GM19035 (cell line): ENCODE results near the gene IDUA.
"Not testable (repeated sequence)": the region's sequence is repeated elsewhere in the genome, so short reads cannot be mapped to it uniquely, and the experiment has no call there.

ENCODE experiments used
- ATAC-seq: cut with Tn5 transposase; IDR thresholded peaks from one replicate; pipeline ENCODE4 v1.9.1; 2021; ENCODE audit not compliant: unreplicated experiment

IDUA gene

DNA sequence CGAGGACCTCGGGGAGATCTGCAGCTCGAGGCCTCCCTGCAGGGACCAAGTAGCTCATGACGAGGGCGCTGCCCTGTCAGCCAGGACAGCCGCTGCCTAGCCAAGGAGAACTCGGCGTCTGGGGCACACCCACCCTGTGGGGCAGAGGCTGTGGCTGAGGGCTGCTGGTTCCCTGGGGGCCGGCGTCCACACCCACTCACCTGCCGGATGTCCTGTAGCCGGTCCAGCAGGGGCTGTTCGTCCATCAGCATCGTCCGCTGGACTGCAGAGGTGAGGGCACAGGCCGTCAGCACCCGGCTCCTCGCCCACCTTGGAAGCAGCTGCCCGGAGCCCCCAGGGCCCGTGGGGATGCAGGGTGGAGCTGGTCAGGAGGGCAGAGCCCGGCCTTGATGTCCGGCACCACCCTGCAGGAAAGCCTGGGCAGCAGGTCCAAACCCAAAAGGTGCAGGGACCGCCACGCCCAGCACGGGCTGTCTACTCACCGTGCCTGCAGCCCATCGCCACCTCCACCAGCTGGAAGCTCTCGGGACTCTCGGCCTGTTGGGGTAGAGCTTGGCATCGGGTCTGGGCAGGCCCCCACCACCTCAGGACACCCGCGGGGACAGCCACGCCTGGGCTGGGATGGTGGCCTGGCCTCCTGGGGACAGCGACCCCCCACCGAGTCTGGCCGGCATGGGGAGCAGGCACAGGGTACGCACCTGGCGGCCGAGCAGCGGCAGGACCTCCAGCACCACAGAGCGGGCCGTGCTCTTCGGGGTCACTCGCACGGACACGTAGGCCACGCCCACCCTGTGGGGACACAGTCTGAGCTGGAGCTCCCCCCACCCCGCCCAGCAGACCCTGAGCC, 20.4 kb upstream of the IDUA start:
- no peak for ATAC-seq

DNA sequence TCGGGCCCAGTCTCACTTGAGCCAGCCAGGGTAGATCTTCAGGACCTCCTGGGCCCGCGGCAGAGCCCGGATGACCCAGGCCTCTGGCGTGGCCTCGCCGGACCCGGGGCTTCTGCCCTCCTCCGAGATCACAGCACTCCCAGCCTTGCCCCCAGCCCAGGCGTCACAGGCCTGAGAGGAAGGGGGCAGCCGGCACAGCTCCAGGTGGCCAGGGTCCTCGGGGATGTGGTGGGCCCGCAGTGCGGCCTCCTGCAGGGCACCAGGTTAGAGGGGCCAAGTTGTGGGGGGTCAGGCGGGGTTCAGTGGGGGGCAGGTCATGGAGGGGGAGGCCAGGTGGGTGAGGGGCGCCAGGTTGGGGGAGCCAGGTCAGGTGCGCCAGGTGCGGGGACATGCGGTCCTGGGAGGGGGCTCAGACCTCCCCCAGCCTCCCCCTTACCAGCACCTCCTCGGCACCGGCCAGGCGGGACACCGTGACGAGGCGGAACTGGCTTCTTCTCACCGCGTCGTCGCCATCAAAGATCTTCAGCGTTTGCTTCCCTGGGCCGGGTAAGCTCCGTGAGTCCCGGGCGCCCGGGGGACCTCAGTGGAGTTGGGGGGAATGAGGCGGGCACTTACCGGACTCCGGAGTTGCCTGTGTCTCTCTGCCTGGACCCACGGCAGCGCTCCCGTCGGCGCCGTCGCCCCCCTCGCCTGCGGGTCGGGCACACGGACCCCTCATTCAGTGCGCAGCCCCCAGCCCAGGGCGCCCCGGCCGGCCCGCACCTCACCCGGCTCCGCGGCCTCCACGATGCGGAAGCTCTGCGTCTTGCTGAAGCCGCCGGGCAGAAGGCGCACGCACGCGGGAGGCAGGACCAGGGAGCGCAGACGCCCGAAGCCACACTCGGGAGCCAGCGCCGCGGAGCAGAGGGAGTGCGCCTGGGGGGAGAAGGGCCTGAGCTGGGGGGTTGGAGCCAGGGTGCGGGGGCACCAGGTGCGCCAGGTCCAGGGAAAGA, 19.4 kb upstream of the IDUA start:
- ATAC-seq, result no peak

DNA sequence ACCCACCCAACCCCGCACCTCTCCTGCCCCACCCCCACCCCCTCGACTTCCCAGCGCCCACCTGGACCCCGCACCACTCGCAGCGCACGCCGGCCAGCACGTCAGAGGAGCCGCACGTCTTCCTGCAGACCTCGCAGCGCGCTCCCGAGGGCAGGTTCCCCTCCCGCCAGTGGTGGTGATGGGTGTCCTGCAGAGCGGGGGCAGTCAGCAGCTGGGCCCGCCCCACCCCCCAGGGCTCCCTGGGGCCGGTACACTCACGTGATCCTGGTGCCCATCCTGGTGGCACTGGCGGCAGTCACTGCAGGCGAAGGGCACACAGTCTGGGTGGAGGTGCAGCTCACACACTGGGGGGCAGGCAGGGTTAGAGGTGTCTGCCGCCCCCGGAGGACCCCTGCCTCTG, 18.6 kb upstream of the IDUA start:
- no peak for ATAC-seq

DNA sequence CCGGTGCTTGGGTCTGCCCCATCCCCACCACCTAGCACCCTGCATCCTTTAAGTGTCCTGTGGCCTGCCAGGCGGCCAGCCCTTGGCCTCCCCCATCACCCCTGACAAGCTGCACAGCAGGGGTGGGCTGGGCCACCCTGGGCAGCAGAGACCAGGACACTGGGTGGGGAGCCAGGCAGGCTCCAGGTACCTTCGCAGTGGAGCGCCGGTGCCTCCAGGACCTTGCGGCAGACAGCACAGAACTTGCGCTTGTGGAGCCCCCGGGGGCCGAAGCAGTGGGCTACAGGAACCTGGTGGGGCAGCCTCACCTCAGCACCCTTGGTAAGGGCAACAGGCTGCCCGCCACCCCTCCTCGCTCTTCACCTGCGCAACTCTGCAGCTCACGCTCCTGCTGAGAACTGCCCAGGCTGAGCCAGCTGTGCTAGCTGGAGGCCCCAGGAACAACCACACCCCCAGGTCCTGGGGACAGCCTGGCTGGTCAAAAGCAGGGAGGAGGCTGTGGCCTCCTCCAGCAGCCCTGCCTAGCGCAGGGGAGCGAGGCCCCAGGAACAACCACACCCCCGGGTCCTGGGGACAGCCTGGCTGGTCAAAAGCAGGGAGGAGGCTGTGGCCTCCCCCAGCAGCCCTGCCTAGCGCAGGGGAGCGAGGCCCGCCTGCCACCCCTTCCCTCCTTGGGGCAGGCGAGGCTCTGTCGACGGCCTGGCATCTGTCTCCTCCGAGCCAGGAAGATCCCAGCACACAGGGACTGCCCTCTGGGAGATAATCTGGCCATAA, 18.0 kb upstream of the IDUA start:
- no peak for ATAC-seq

DNA sequence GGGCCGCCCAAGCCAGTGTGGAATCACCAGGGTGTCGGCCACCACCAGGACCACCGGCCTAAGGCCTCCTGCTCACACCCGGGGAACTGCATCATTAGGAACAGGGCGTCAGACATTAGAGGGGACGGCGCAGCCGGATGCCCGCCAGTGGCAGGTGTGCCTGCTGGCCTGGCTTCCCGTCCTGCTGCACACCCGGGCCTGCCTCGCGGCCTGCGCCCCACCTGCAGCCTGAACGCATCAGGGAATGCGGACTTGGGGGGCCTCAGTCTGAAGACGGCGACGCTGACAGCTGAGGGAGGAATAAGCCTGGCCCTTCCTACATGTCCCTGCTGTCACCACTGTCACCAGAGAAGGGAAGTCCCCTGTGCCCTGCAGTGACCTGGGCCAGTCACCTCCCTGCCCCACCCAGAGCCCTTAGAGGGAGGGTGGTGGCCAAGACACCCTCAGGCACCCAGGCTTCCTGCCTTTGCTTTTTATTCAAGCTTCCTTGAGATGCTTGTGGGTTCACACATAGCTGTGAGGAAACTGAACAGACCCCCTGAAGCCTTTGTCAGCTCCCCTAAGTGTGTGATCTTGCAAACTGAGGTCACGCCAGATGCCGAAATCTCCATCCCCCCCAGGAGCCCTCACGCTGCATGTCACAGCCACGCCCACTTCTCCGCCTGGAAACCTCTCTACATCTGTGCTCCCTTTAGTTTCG, 16.6 kb upstream of the IDUA start:
- ATAC-seq, result no peak

DNA sequence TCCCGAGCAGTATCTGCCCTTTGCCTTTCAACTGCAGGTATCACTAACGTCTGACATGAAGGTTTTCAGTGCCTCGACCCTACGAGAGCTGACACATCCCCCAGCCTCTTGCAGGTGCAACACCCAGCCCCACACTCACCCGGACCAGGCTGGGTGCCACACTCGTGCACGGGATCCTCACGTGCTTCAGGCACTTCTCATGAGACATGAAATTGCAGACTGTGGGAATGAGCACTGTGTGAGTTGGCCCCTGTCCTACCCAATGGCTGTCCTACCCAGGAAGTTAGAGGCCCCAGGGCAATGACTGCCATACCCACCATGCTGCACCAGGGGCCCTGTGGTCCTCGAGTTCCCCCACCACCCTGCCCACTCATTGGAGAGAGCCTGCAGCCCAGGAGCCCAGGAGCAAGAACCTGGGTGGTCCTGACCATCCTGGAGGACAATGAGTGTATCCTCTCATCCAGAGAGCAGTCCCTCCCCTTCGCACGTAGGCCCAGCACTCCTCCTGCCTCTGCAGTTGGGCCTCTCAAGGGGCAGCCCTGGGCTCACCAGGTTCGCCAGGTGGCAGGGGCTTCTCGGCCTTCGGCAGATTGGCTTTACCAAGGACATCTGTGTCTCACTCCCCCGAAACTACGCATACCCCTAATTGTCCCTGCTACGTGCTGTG, 15.9 kb upstream of the IDUA start:
- no peak for ATAC-seq

DNA sequence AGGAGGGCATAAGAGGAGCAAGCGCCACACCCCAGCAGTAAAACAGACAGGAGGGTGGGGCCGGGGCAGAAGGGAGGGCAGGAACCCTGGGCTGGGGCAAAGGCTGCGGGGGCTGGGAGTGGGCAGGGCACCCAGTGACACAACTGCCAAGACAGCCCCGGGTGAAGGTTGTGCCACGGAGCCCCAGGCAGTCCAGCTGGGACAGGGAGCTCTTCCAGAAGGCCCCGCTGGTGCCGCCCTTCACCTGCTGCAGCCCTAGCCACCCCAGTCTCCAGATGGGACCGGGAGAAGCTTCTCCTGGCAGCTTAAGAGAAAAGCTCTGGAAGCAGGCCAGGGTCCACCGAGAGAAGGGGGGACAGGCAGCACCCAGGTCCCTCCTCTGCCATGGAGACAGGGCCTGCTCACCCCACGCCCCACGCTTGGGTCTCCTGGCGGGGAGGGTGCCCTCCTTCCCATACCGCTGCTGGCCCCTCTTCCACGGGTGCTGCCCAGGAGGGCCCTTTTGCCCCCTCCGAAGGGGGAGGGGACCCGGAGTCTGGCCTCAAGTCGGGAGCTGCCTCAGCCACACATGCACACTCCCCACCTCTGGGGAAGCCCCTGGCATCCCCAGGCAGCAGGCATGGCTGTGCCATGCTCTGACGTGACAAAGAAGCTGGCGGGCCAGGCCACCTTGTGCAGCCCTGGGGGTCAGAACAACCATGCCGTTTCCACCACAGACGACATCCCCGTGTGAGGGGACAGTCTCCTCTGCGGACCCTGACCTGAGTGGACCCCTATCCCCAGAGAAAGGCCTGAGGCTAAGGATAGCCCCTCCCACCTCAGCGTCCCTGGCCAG, 15.0 kb upstream of the IDUA start:
- ATAC-seq, result no peak

DNA sequence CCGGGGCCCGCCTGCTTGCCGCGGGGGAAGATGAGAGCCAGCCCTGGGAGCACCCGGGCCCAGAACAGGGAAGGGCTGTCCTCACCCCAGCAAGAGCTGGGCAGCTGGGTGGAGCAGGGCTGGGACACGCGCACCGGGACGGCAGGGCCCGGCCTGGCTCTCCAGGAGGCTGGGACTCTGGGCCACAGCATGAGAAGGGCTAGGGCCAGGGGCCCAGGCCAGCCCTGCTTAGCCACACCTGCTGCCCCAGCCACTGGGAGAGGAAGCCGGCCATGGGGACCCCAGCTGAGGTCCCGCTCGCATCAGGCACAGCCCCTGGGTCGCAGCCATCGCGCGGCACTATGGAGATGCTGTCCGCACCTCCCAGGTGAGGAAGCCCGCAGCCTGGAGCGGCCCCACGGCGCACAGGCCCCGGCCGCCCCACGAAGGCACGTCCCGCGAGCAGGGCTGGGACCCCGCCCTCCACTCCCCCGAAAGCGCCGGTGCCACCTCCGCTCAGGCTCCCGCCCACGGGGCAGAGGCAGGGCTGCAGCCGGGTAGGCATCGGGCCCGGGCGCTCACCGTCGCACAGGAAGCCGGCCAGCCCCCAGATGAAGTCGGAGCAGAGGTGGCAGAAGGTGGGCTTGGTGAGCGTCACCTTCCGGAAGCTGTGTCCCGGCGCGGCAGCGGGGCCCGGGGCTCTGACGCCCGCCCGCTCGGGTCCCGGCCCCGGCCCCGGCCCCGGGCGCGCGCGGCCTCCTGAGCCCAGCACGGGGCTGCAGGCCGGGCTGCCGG, 14.0 kb upstream of the IDUA start:
- ATAC-seq, result peak; percentile 54

DNA sequence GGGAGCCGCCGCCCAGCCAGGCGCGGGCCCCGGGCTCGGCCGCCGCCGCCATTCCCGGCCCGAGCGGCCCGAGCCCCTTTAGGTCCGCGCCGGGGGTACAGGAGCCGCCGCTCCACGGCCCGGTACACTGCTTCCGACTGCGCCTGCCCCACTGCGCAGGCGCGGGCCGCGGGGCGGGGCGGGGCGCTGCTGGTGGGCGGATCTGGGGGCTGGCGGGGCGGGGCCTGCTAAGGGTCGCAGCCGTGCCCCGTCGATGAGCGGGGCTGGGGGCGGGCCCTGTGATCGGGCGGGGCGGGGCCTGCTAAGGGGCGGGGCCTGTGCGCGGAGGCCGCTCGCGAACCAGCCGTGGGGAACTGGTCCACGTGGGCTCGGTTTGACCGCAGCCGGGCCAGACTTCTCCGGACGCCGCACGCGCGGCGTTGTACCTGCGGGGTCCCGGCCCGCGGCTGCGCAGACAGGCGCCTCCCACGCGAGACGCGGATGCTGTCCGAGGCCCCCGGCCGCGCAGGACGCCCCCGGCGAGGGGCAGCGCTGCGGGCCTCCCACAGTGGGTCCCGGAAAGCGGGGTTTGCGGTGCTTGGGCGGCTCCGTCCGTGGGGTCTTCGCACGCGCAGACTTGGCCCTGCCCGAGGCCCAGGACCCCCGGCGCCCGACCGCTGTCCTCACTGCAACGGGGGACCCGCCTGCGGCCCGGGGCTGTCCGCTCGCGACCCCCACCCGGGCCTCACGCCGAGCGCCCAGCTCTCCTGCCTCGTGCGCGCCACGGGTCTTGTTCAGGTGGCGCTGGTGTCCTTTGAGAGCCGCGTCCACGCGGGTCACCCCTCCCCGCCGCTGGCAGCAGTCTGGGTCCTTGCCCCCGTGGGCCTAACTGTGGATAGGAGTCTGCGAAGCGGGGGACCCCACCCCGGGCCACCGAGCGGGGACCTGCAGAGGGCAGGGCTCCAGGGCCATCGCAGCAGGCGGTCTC, 13.1 kb upstream of the IDUA start, which contains the start of gene DGKQ:
TSS of gene DGKQ (minus strand) at position 139 of the 967 bp plus-strand sequence. CDS start at position 52, 87 bp downstream.
- peak; percentile 66 for ATAC-seq

DNA sequence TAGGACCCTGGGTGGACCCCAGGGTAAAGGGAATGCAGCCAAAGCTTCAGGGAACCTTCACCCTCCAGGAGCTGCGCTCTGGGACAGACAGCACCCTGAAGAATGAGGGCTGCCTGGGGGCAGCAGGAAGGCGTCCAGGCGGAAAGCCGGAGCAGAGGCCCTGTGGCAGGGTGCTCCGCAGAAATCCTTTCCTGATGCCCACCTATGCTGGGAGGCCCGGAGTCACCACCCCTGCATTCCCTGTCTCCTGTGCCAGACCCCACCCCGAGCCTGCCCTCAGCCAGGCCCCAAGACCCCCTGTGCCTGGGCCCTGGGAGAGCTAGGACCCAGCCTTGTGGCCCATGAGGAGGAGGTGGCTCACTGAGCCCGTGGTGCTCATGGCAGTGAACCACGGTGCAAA, 12.2 kb upstream of the IDUA start:
- ATAC-seq, result no peak

DNA sequence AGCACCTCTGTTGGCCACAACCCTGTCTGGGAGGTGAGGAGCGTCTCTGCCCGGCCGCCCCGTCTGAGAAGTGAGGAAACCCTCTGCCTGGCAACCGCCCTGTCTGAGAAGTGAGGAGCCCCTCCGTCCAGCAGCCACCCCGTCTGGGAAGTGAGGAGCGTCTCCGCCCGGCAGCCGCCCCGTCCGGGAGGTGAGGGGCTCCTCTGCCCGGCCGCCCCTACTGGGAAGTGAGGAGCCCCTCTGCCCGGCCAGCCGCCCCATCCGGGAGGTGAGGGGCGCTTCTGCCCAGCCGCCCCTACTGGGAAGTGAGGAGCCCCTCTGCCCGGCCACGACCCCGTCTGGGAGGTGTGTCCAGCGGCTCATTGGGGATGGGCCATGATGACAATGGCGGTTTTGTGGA, 10.8 kb upstream of the IDUA start:
- ATAC-seq, result not testable (repeated sequence)

DNA sequence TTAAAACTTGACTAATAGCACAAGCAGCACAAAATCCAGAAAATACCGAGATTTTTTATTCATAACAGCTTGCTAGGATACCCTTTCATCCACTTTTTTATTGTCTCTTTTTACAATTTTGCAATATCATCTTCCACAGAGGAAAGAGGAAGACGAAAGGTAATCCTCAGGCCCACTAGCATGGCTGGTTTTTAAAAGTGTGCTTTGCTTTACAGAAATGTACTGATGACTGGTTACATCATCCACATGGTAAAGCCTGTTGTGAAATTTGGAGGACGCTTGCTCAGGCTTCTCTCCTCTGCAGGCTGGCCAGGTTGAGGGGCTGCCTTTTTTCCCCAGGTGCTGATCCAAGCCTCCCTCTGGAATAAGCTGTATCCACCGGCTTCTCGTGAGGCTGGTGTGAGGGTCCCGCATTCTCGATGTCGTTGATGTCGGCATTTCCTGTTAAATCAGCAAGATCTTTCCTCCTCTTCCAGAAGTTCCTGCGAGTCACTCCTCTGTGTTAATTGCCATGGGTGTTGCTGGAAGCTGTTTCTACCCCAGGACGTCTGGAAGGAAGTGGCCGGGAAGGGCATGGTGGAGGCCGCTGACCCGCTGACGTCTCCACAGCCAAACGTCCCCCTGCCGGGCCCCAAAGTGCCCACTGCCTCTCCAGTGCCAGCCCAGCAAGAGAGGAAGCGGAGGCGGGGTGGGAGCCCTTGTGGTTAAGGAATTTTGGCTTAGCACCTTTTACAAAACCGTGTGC, 7.7 kb upstream of the IDUA start:
- no peak for ATAC-seq

DNA sequence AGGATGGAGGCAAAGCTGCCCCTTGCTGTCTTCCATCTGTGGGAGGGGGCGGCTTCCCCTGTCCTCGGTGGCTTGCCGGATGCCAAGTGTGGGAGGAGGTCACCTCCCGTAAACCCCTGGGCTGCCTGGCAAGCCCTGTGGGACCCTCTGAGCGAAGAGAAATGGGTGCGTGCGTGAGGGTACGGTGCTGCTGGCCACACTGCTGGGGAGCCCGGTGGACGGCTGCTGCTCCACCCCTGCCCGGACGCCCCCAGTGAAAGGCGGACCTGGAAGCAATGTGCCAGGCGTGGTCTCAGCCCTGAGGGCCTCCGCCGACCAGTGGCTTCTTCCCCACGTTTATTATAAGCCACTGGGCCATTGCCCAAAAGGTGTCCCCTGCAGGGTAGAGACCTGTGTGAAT, 4.6 kb upstream of the IDUA start:
- ATAC-seq, result no peak

DNA sequence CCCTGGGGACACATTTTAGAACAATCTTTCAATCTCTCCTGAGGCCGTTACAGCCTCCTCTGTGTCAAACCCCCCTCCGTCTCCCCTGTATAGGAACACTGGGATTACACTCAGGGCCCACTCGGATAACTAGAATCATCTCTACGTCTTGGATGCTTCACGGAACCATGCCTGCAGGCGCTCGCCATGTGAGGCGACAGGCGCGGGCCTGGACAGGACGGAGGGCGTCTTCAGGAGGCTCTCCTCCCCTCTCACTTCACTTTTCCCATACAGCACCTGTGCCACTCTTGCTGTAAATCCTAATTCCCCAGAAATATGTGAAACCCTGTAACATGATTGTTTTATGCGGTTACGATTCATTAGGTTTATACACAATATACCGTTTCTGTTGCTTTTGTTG, 4.0 kb upstream of the IDUA start:
- no peak for ATAC-seq

DNA sequence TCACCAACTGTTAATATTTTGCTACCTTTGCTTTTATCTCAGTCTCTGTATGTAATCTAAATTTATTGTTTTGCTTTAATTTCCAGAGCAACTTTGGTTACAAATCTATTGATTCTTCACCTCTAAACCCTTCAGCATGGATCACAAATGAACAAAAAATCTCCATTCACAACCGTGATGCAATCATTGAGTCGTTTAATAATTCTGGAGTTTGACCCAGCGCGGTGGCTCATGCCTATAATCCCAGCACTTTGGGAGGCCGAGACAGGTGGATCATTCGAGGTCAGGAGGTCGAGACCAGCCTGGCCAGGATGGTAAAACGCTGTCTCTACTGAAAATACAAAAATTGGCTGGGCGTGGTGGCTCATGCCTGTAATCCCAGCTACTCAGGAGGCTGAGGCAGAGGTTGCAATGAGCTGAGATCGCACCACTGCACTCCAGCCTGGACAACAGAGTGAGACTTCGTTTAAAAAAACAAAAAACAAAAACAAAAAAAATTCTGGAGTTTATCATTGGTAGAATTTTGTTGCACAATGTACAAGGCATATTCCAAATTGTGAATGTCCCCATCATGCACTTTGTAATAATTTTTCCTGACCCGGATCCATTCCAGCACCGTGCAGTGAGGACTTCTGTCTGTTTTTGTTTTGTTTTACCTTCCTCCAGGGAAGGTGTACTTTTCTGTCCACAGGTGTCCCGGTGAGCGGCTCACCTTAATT, 2.3 kb upstream of the IDUA start:
- ATAC-seq, result no peak
